ENCODE measurements around the gene DOCK10.
A peak's percentile ranks its signal among the peaks of the same experiment; 100 is the strongest.
"Not testable (repeated sequence)": the region's sequence is repeated elsewhere in the genome, so short reads cannot be mapped to it uniquely, and the experiment has no call there.

Gene DOCK10

GRCh38 chr2:224973112-224974016 is 68.9 kb downstream of the DOCK10 start:
- no peak for DNase-seq

GRCh38 chr2:224971214-224971613 is 71.1 kb downstream of the DOCK10 start:
- DNase-seq: no peak

- no peak for DNase-seq
These were observed 72.0 kb downstream of the DOCK10 start for GRCh38 chr2:224970311-224970710.

- no peak for DNase-seq
These were observed 72.5 kb downstream of the DOCK10 start for GRCh38 chr2:224969633-224970260.

- DNase-seq: no peak
These were observed 73.2 kb downstream of the DOCK10 start for GRCh38 chr2:224969095-224969494.

GRCh38 chr2:224968051-224968450 is 74.2 kb downstream of the DOCK10 start:
- DNase-seq: no peak

GRCh38 chr2:224966613-224967012 is 75.7 kb downstream of the DOCK10 start:
- no peak for DNase-seq

- no peak for DNase-seq
These were observed 82.7 kb downstream of the DOCK10 start for GRCh38 chr2:224959556-224959955.

- DNase-seq: no peak
These were observed 83.4 kb downstream of the DOCK10 start for GRCh38 chr2:224958873-224959272.

- no peak for DNase-seq
These were observed 83.8 kb downstream of the DOCK10 start for GRCh38 chr2:224958462-224958857.

GRCh38 chr2:224957540-224958461 is 84.5 kb downstream of the DOCK10 start:
- DNase-seq: no peak

- no peak for DNase-seq
These were observed 85.6 kb downstream of the DOCK10 start for GRCh38 chr2:224956706-224957105.

- DNase-seq: no peak
These were observed 87.3 kb downstream of the DOCK10 start for GRCh38 chr2:224954980-224955379.

GRCh38 chr2:224952936-224953657 is 89.2 kb downstream of the DOCK10 start:
- no peak for DNase-seq

GRCh38 chr2:224951723-224952481 is 90.4 kb downstream of the DOCK10 start:
- DNase-seq: no peak

- DNase-seq: peak; percentile 33
These were observed 93.4 kb downstream of the DOCK10 start for GRCh38 chr2:224948859-224949258.

- DNase-seq: no peak
These were observed 94.3 kb downstream of the DOCK10 start for GRCh38 chr2:224948005-224948404.

- DNase-seq: no peak
These were observed 94.7 kb downstream of the DOCK10 start for GRCh38 chr2:224947566-224947965.

- no peak for DNase-seq
These were observed 95.4 kb downstream of the DOCK10 start for GRCh38 chr2:224946895-224947294.

GRCh38 chr2:224944707-224945547 is 97.3 kb downstream of the DOCK10 start:
- no peak for DNase-seq

GRCh38 chr2:224943601-224944041 is 98.6 kb downstream of the DOCK10 start:
- not testable (repeated sequence) for DNase-seq

Measured in amniotic stem cell (primary cell).